PC-9 (cell line): ENCODE results near the gene REPS2.

ENCODE experiments used
- EZH2 ChIP-seq: fragments of 200-600 bp; sonication (generic); IDR thresholded peaks from 2 replicates; pipeline ENCODE4 v1.8.0; 2017; ENCODE audit warnings: antibody characterized with exemption, low read depth
- TF ChIP-seq, protein P1 (sequence below): fragments of 200-600 bp; sonication (generic); conservative IDR thresholded peaks from 2 replicates; pipeline ENCODE4 v1.6.1; 2017; ENCODE audit warnings: mixed run types, antibody characterized with exemption, mild to moderate bottlenecking, moderate library complexity

DNA sequence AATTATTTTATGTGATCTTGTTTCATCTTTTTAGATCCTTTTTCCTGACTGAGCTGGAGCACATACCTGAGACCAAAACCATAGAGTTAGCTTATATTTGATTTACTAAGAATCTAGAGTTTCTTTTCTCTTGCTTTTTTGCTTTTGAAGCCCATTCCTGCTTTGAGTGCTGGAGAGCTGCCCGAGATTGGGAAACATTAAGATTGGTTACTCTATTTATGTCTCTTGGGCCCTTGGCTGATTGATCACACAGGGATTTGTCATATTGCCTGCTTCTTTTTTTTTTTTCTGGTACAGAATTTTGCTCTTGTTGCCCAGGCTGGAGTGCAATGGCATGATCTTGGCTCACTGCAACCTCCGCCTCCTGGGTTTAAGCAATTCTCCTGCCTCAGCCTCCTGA lies 73.9 kb downstream of the REPS2 start:
- TF ChIP-seq, protein P1, sequence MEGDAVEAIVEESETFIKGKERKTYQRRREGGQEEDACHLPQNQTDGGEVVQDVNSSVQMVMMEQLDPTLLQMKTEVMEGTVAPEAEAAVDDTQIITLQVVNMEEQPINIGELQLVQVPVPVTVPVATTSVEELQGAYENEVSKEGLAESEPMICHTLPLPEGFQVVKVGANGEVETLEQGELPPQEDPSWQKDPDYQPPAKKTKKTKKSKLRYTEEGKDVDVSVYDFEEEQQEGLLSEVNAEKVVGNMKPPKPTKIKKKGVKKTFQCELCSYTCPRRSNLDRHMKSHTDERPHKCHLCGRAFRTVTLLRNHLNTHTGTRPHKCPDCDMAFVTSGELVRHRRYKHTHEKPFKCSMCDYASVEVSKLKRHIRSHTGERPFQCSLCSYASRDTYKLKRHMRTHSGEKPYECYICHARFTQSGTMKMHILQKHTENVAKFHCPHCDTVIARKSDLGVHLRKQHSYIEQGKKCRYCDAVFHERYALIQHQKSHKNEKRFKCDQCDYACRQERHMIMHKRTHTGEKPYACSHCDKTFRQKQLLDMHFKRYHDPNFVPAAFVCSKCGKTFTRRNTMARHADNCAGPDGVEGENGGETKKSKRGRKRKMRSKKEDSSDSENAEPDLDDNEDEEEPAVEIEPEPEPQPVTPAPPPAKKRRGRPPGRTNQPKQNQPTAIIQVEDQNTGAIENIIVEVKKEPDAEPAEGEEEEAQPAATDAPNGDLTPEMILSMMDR: no peak
- TF ChIP-seq EZH2: no peak
